Colonic mucosa (tissue), 4 donors: ENCODE measurements around the gene FAM174A. TPM values are rescaled to one million over a fixed set of nuclear protein-coding genes. Genes with fewer than 3 reads are reported as not detected.

Experiments
- DNase-seq: peaks from one replicate; pipeline ENCODE4 v3.0.0-alpha.2; 2020
- H3K27ac ChIP-seq: fragments of 200-600 bp; one replicate; pipeline ENCODE4 v1.8.0; 2021
- H3K27me3 ChIP-seq: fragments of 200-600 bp; one replicate; pipeline ENCODE4 v1.8.0; 2021
- H3K36me3 ChIP-seq: fragments of 200-600 bp; one replicate; pipeline ENCODE4 v1.8.0; 2021
- H3K4me1 ChIP-seq: fragments of 200-600 bp; one replicate; pipeline ENCODE4 v1.8.0; 2021; ENCODE audit warnings: mild to moderate bottlenecking
- H3K4me3 ChIP-seq: fragments of 200-600 bp; one replicate; pipeline ENCODE4 v1.8.0; 2021
- H3K9ac ChIP-seq, 2 donors: one replicate each; pipeline ENCODE4 v1.7.0; 2013; ENCODE audit warnings: control low read depth in 2 of 2, low read depth in 2 of 2, low read length in 2 of 2
- H3K9me3 ChIP-seq: fragments of 200-600 bp; one replicate; pipeline ENCODE4 v1.8.0; 2021
- intact Hi-C: fragments of 100-400 bp; cut with DNase I; formaldehyde crosslinking; loops from one replicate; pipeline ENCODE4 v1.14.1; 2022
- total RNA-seq, 2 donors: library from RNA; stranded (reverse); fragmentation: NEBNext Ultra II Directional in 1 of 2; extraction: Animal tissue kit (Norgen Biotek cat#: 25700) in 1 of 2; gene quantifications; one replicate each; pipeline ENCODE4 v1.2.1, GENCODE V29; 2021
- TF ChIP-seq, protein P1 (sequence below): fragments of 200-600 bp; IDR thresholded peaks from one replicate; pipeline ENCODE4 v1.8.0; 2022; ENCODE audit warnings: antibody characterized with exemption, mild to moderate bottlenecking
- donor health status: healthy.
- donor health status: DM: no; HTN: no; CAD: no.
- donor health status: DM: no; HTN: no; CAD: no.

The FAM174A gene
- total RNA-seq, 2 donors from 2014 or later: 16.4 to 17.6 TPM

DNA sequence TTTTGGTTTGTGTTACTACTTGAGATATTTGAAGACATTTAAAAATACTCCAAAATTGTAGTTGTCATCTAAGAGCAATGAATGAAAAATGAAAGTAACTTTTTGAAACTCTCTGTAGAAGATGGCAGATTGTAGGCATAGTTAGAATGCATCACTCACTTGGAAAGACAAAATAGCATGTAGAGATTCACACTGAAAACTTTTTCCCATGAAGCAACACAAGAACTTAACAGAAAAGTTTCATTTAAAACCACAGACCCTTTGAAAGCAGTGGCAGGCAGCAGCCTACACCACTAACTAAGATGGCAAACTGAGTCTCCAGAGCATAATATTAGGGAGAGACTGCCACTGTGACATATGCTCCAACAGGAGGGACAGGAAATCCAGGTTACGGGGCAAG is 18.9 kb upstream of the FAM174A start:
- H3K9ac ChIP-seq: no peak overlapping the region
- H3K4me1 ChIP-seq: no peaks in the 10 kb centered on the region
- no peaks in the 10 kb centered on the region for H3K27me3 ChIP-seq
- no peaks in the 10 kb centered on the region for H3K9me3 ChIP-seq
- no peak for DNase-seq
- intact Hi-C loops: no loop called here
- no peaks in the 10 kb centered on the region for H3K36me3 ChIP-seq
- TF ChIP-seq, protein P1, sequence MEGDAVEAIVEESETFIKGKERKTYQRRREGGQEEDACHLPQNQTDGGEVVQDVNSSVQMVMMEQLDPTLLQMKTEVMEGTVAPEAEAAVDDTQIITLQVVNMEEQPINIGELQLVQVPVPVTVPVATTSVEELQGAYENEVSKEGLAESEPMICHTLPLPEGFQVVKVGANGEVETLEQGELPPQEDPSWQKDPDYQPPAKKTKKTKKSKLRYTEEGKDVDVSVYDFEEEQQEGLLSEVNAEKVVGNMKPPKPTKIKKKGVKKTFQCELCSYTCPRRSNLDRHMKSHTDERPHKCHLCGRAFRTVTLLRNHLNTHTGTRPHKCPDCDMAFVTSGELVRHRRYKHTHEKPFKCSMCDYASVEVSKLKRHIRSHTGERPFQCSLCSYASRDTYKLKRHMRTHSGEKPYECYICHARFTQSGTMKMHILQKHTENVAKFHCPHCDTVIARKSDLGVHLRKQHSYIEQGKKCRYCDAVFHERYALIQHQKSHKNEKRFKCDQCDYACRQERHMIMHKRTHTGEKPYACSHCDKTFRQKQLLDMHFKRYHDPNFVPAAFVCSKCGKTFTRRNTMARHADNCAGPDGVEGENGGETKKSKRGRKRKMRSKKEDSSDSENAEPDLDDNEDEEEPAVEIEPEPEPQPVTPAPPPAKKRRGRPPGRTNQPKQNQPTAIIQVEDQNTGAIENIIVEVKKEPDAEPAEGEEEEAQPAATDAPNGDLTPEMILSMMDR: no peak
- H3K4me3 ChIP-seq: no peak overlapping the region
- no peak overlapping the region for H3K27ac ChIP-seq

DNA sequence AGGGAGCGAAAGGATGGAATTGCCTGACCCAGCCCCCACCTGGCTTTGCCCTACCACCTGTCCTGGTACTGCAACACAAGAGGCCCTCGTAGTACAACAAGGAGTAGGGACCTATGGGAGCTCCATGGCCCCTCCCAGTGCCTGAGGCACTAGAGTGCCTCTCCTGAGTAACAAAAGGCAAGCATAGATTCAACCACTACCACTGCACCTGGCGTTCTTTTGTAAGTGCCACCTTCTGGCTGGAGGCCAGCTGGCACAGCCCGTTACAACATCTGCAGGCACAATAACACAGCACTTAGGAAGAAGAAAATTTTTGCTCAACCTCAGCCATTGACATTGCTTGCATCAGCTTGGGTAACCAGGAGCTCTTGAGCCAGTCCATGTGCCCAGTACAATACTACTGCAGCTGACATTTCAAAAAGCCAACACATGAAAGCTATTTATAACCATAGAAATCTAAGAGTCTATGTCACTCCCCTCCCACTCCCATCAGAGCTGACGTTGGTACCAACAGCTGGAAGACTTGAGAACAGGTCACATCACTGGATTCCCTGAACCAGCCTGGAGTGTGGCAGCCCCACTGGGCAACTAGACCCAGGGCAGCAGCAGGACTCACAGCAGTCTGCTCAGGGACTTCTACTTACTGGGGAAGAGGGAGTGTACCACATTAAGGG is 17.7 kb upstream of the FAM174A start:
- TF ChIP-seq, protein P1: no peak
- peak; percentile 34 for DNase-seq
- no peak overlapping the region for H3K9ac ChIP-seq
- H3K36me3 ChIP-seq: no peaks in the 10 kb centered on the region
- no peaks in the 10 kb centered on the region for H3K9me3 ChIP-seq
- H3K4me1 ChIP-seq: no peaks in the 10 kb centered on the region
- no peak overlapping the region for H3K4me3 ChIP-seq
- H3K27ac ChIP-seq: no peak overlapping the region
- intact Hi-C loops: no loop called here
- no peaks in the 10 kb centered on the region for H3K27me3 ChIP-seq

DNA sequence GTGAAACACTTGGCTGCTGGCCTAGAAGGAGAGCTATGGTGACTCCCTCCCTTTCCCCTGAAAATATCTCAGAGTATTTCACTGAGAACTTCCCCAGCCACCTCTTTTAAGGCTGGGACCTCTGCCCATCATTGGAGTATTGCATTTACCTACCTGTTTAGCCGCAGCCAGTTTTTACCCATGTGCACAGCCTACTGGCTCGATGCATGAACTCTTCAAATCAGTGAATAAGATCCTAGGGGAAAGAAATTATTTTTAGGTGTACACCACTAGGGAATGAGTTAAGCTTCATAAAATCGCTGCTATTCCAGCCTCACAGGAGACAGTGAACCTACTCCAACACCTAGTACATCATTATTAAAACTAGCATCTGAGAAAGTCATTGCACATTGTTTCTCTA is 16.8 kb upstream of the FAM174A start:
- Histone ChIP-seq H3K4me1 (no peaks in the 10 kb centered on the region), H3K4me3 (no peak overlapping the region), H3K27ac (no peak overlapping the region), H3K9ac (no peak overlapping the region), H3K27me3 (no peaks in the 10 kb centered on the region), H3K9me3 (no peaks in the 10 kb centered on the region), H3K36me3 (no peaks in the 10 kb centered on the region)
- DNase-seq: no peak
- TF ChIP-seq, protein P1: no peak
- intact Hi-C loops: no loop called here

DNA sequence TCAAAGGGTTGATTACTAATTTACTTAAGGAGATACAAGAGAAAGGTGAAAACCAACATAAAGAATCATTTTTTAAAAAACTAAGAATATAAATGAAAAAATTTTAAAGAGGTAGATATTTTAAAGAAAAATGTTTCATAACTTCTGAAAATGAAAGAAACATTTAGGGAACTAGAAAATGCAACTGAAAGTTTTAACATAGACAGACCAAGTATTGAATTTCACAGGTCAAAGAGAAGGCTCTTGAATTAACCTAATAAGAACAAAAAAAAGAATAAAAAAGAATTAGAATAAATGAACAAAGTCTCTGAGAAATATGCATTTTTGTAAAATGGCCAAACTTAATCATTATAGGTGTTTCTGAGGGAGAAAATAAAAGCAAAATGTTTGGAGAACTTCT is 16.1 kb upstream of the FAM174A start:
- H3K9ac ChIP-seq: no peak overlapping the region
- H3K4me3 ChIP-seq: no peak overlapping the region
- H3K4me1 ChIP-seq: no peaks in the 10 kb centered on the region
- no peaks in the 10 kb centered on the region for H3K27me3 ChIP-seq
- DNase-seq: no peak
- intact Hi-C loops: no loop called here
- H3K27ac ChIP-seq: no peak overlapping the region
- TF ChIP-seq, protein P1: no peak
- H3K36me3 ChIP-seq: no peaks in the 10 kb centered on the region
- H3K9me3 ChIP-seq: no peaks in the 10 kb centered on the region

DNA sequence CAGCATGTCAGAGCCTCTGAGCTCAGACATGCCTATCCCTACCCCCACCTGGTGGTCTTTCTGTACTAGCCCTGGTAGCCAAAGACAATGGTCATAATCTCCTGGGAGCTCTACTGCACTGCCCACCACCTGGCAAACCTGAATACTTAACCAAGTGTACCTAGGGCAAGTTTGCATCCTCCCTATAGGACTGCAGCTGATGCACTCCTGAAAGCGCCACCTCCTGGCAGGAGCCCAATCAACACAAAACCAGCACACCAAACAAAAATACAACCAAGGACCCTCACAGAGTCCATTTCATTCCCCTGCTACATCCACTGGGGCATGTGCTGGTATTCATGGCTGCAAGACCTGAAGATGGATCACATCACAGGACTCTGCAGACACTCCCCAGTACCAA is 14.8 kb upstream of the FAM174A start:
- no peak overlapping the region for H3K9ac ChIP-seq
- no peak overlapping the region for H3K4me3 ChIP-seq
- H3K9me3 ChIP-seq: no peaks in the 10 kb centered on the region
- intact Hi-C loops: no loop called here
- H3K27ac ChIP-seq: no peak overlapping the region
- TF ChIP-seq, protein P1: no peak
- no peaks in the 10 kb centered on the region for H3K4me1 ChIP-seq
- H3K27me3 ChIP-seq: no peaks in the 10 kb centered on the region
- no peaks in the 10 kb centered on the region for H3K36me3 ChIP-seq
- no peak for DNase-seq
